GM23338 (cell line): ENCODE data around the gene STARD4. TPM values are rescaled to one million over a fixed set of nuclear protein-coding genes. Genes with fewer than 3 reads are reported as not detected.

Experiments used
- ATAC-seq: fragments of 200-7000 bp; cut with Tn5 transposase; 3 replicates; pipeline ENCODE4 v1.9.1; 2020
- DNase-seq: peaks from one replicate; pipeline ENCODE4 v3.0.0-alpha.2; 2015; ENCODE audit warnings: low spot score
- H2AFZ ChIP-seq: fragments of 200-600 bp; sonication (generic); 2 replicates; pipeline ENCODE4 v1.8.0; 2016; ENCODE audit warnings: antibody characterized with exemption, mild to moderate bottlenecking, moderate library complexity
- H3F3A ChIP-seq: fragments of 200-600 bp; sonication (generic); replicated peaks from 2 replicates; pipeline ENCODE4 v1.8.0; 2017; ENCODE audit warnings: antibody characterized with exemption, mixed run types, low read depth
- H3K27ac ChIP-seq: fragments of 200-600 bp; sonication (generic); 2 replicates; pipeline ENCODE4 v1.6.1; 2016; ENCODE audit warnings: low read depth
- H3K27me3 ChIP-seq: fragments of 200-600 bp; sonication (generic); 2 replicates; pipeline ENCODE4 v1.8.0; 2016; ENCODE audit warnings: mild to moderate bottlenecking, mixed run types, moderate library complexity; ENCODE audit not compliant: insufficient read depth
- H3K36me3 ChIP-seq: fragments of 200-600 bp; sonication (generic); 2 replicates; pipeline ENCODE4 v1.8.0; 2016; ENCODE audit warnings: mild to moderate bottlenecking; ENCODE audit not compliant: insufficient read depth
- H3K4me1 ChIP-seq: fragments of 200-600 bp; sonication (generic); 2 replicates; pipeline ENCODE4 v1.8.0; 2016; ENCODE audit warnings: mild to moderate bottlenecking, moderate library complexity; ENCODE audit not compliant: insufficient read depth
- H3K4me2 ChIP-seq: fragments of 200-600 bp; sonication (generic); 2 replicates; pipeline ENCODE4 v1.7.1; 2017; ENCODE audit warnings: mixed run types
- H3K4me3 ChIP-seq: fragments of 200-600 bp; sonication (generic); 2 replicates; pipeline ENCODE4 v1.6.1; 2016; ENCODE audit warnings: mixed run types
- H3K79me2 ChIP-seq: fragments of 200-600 bp; sonication (generic); replicated peaks from 2 replicates; pipeline ENCODE4 v1.8.0; 2017; ENCODE audit warnings: mild to moderate bottlenecking; ENCODE audit not compliant: insufficient read depth
- H3K9me2 ChIP-seq: fragments of 200-600 bp; sonication (generic); 2 replicates; pipeline ENCODE4 v1.8.0; 2017; ENCODE audit not compliant: insufficient read depth
- H4K20me1 ChIP-seq: fragments of 200-600 bp; sonication (generic); replicated peaks from 2 replicates; pipeline ENCODE4 v1.8.0; 2017; ENCODE audit warnings: mild to moderate bottlenecking; ENCODE audit not compliant: insufficient read depth
- H3K27ac Mint-ChIP-seq: 2 replicates; pipeline ENCODE4 v1.8.0; 2020; ENCODE audit warnings: inconsistent platforms, mild to moderate bottlenecking, moderate library complexity, mixed read lengths
- H3K27me3 Mint-ChIP-seq: 3 replicates; pipeline ENCODE4 v1.8.0; 2022; ENCODE audit warnings: low read depth, mild to moderate bottlenecking, moderate library complexity, mixed read lengths, inconsistent platforms; ENCODE audit not compliant: insufficient read depth, poor library complexity
- H3K36me3 Mint-ChIP-seq: 3 replicates; pipeline ENCODE4 v1.8.0; 2021; ENCODE audit warnings: low read depth, mild to moderate bottlenecking, inconsistent platforms, moderate library complexity, mixed read lengths
- H3K4me1 Mint-ChIP-seq: 3 replicates; pipeline ENCODE4 v1.8.0; 2020; ENCODE audit warnings: mild to moderate bottlenecking, inconsistent platforms, mixed read lengths
- H3K4me3 Mint-ChIP-seq: 3 replicates; pipeline ENCODE4 v1.8.0; 2021; ENCODE audit warnings: moderate library complexity, mild to moderate bottlenecking, inconsistent platforms, mixed read lengths
- H3K9me3 Mint-ChIP-seq: 3 replicates; pipeline ENCODE4 v1.8.0; 2020; ENCODE audit warnings: moderate library complexity, mild to moderate bottlenecking, inconsistent platforms, mixed read lengths
- CREB1 ChIP-seq: fragments of 250-450 bp; sonication (Bioruptor Pico); IDR thresholded peaks from 2 replicates; pipeline ENCODE4 v1.5.0; 2020; ENCODE audit warnings: low read depth, mild to moderate bottlenecking, moderate library complexity
- ETS1 ChIP-seq: IDR thresholded peaks from 2 replicates; pipeline ENCODE4 v1.6.1; 2016; ENCODE audit warnings: antibody characterized with exemption
- EZH2 ChIP-seq: fragments of 200-600 bp; sonication (generic); IDR thresholded peaks from one replicate; pipeline ENCODE4 v1.8.0; 2017; ENCODE audit warnings: antibody characterized with exemption, mild to moderate bottlenecking, low read depth; ENCODE audit not compliant: unreplicated experiment
- EZH2phosphoT487 ChIP-seq: fragments of 200-600 bp; sonication (generic); IDR thresholded peaks from one replicate; pipeline ENCODE4 v1.8.1; 2018; ENCODE audit warnings: antibody characterized with exemption; ENCODE audit not compliant: unreplicated experiment
- JUNB ChIP-seq: IDR thresholded peaks from one replicate; pipeline ENCODE4 v1.6.1; 2016; ENCODE audit warnings: antibody characterized with exemption; ENCODE audit not compliant: unreplicated experiment
- NANOG ChIP-seq: IDR thresholded peaks from 2 replicates; pipeline ENCODE4 v1.6.1; 2016; ENCODE audit warnings: antibody characterized with exemption, borderline replicate concordance
- POLR2AphosphoS5 ChIP-seq: IDR thresholded peaks from 2 replicates; pipeline ENCODE4 v1.6.1; 2016; ENCODE audit warnings: antibody characterized with exemption, low read depth
- STAT1 ChIP-seq: IDR thresholded peaks from one replicate; pipeline ENCODE4 v1.6.1; 2016; ENCODE audit warnings: antibody characterized with exemption; ENCODE audit not compliant: unreplicated experiment
- polyA plus RNA-seq: library from polyadenylated mRNA; unstranded; fragments of >200 nt; fragmentation: Nextera tagmentation; extraction: Ambion mirVana; gene quantifications from 2 replicates; pipeline ENCODE4 v1.2.1, GENCODE V29; 2016
- total RNA-seq: library from RNA; depleted of rRNA; stranded (reverse); fragments of >200 nt; shearing (Covaris generic); gene quantifications from 2 replicates; pipeline ENCODE4 v1.2.3, GENCODE V29; 2014
- TF ChIP-seq, protein P1 (sequence below): IDR thresholded peaks from one replicate; pipeline ENCODE4 v1.6.1; 2018; ENCODE audit warnings: antibody characterized with exemption; ENCODE audit not compliant: unreplicated experiment

STARD4 gene
- total and polyA plus RNA-seq, 2 experiments from 2014 or later, result 25.0 to 92.0 TPM

- Mint-ChIP-seq H3K9me3 (no peaks in the 10 kb centered on the region; the same call in 2 of the 3 replicates), H3K4me1 (peaks cover 34% of the 10 kb centered on the region), H3K27me3 (peaks cover 2% of the 10 kb centered on the region), H3K36me3 (no peaks in the 10 kb centered on the region), H3K4me3 (no peak overlapping the region), H3K27ac (no peak overlapping the region)
- DNase-seq, result no peak
- no peak overlapping the region for H3K4me2 ChIP-seq
- no peaks in the 10 kb centered on the region for H3K79me2 ChIP-seq
- ATAC-seq, result no peak
- no peaks in the 10 kb centered on the region for H4K20me1 ChIP-seq
- H3K27ac ChIP-seq, result no peak overlapping the region
- H3K27me3 ChIP-seq, result no peaks in the 10 kb centered on the region
- H3K36me3 ChIP-seq, result no peaks in the 10 kb centered on the region
- H3K4me3 ChIP-seq, result no peak overlapping the region
- H3K9me2 ChIP-seq, result peaks cover 4% of the 10 kb centered on the region; the same call in 1 of the 2 replicates
- TF ChIP-seq STAT1, result no peak
- no peak for TF ChIP-seq EZH2
- TF ChIP-seq, protein P1, sequence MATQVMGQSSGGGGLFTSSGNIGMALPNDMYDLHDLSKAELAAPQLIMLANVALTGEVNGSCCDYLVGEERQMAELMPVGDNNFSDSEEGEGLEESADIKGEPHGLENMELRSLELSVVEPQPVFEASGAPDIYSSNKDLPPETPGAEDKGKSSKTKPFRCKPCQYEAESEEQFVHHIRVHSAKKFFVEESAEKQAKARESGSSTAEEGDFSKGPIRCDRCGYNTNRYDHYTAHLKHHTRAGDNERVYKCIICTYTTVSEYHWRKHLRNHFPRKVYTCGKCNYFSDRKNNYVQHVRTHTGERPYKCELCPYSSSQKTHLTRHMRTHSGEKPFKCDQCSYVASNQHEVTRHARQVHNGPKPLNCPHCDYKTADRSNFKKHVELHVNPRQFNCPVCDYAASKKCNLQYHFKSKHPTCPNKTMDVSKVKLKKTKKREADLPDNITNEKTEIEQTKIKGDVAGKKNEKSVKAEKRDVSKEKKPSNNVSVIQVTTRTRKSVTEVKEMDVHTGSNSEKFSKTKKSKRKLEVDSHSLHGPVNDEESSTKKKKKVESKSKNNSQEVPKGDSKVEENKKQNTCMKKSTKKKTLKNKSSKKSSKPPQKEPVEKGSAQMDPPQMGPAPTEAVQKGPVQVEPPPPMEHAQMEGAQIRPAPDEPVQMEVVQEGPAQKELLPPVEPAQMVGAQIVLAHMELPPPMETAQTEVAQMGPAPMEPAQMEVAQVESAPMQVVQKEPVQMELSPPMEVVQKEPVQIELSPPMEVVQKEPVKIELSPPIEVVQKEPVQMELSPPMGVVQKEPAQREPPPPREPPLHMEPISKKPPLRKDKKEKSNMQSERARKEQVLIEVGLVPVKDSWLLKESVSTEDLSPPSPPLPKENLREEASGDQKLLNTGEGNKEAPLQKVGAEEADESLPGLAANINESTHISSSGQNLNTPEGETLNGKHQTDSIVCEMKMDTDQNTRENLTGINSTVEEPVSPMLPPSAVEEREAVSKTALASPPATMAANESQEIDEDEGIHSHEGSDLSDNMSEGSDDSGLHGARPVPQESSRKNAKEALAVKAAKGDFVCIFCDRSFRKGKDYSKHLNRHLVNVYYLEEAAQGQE, result no peak
- no peak for TF ChIP-seq ETS1
- TF ChIP-seq POLR2AphosphoS5, result no peak
- peaks cover 30% of the 10 kb centered on the region for H3K4me1 ChIP-seq
- no peak overlapping the region for H2AFZ ChIP-seq
- H3F3A ChIP-seq, result no peaks in the 10 kb centered on the region
These were observed 41.5 kb upstream of the STARD4 start for GRCh38 chr5:111553868-111554267.

- H3K4me1 Mint-ChIP-seq, result peaks cover 37% of the 10 kb centered on the region
- no peaks in the 10 kb centered on the region; the same call in 2 of the 3 replicates for H3K9me3 Mint-ChIP-seq
- H3K36me3 Mint-ChIP-seq, result no peaks in the 10 kb centered on the region
- Histone ChIP-seq H3K36me3 (no peaks in the 10 kb centered on the region), H2AFZ (no peak overlapping the region), H3K4me1 (peaks cover 30% of the 10 kb centered on the region), H3F3A (no peaks in the 10 kb centered on the region), H3K79me2 (no peaks in the 10 kb centered on the region), H3K4me3 (no peak overlapping the region), H4K20me1 (no peaks in the 10 kb centered on the region), H3K9me2 (peaks cover 4% of the 10 kb centered on the region; the same call in 1 of the 2 replicates), H3K27me3 (no peaks in the 10 kb centered on the region), H3K27ac (no peak overlapping the region), H3K4me2 (no peak overlapping the region)
- H3K4me3 Mint-ChIP-seq, result no peak overlapping the region
- H3K27me3 Mint-ChIP-seq, result peaks cover 2% of the 10 kb centered on the region
- DNase-seq (peak; percentile 15), ATAC-seq (no peak)
- peak overlapping the region; percentile 24; the same call in 1 of the 2 replicates for H3K27ac Mint-ChIP-seq
- TF ChIP-seq JUNB (no peak), NANOG (no peak), EZH2phosphoT487 (no peak), CREB1 (CRISPR knock-in tag) (no peak)
These were observed 40.6 kb upstream of the STARD4 start for GRCh38 chr5:111552896-111553295.
